K562 treated with DMSO at 1 percent for 24 hours (cell line): ENCODE data around the gene GPX2. TPM values are rescaled to one million over a fixed set of nuclear protein-coding genes. Genes with fewer than 3 reads are reported as not detected.

Experiments used
- total RNA-seq: library from RNA; unstranded; fragments of 300-600 nt; gene quantifications from 2 replicates; pipeline ENCODE4 v1.2.3, GENCODE V29; 2022; ENCODE audit warnings: low read depth; ENCODE audit not compliant: insufficient read depth

Gene GPX2
- total RNA-seq = not detected in 2 replicates

DNA sequence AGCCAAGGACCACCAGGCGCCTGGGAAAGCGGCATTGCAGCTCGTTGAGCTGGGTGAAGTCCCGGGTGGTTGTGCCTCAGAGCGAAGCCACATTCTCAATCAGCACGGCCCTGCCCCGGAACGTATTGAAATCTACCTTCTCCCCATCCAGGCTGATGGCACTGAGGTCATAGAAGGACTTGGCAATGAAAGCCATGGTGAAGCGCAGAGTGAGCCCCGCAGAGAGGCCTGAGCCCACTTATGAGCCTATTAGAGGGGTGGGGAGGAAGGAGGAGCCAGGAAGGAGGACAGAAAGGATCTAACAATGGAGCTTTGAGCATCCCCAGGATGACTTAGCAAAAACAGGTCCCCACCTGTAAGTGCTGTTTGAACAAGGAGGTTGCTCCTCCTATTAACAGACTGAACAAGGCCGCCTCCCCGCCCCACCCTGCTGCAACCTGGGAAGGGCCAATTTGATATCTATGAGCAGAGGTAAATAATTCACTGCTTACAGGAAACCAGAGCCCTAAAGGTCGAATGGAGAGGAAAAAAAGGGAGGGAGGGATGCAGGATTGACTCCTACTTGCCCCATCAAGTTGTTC is at the start of gene GPX2:
TSS of gene GPX2 (minus strand) at position 215 of the 581 bp plus-strand sequence. CDS start at position 196, 19 bp downstream.

DNA sequence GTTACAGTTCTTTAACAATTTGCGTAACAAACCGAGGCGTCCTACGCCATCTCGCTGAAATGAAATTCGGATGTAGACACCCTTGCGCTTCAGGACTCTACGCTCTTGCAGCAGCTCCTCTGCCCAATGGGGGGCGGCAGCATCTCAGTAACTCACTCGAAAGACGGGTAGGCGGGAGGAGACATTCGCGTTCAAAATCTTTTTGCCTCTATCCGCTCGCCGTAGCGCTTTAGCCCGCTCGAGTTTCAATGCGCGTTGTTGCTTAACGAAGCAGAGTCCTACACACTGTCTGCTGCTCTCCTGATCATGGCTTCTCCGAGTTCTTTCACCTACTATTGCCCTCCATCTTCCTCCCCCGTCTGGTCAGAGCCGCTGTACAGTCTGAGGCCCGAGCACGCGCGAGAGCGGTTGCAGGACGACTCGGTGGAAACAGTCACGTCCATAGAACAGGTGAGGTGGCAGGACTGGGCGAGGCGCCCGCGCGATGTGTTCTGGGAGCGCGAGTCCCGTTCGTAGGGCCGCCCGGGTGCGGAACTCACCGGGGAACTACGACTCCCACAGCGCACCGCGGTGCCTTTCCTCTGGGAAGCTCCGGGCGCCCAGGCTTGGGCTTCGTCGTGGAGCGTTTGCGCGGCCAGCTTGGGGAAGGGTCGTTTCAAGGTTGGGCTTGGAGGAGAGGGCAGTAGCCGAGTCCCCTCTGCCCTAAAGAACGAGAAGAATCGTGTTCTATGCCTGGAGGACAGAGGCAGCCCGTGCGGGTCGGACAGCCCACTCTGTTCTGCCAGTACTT is 44.3 kb upstream of the GPX2 start, which contains the start of gene FNTB:
TSS of gene FNTB (plus strand) at position 248 of the 790 bp plus-strand sequence. CDS start at position 307, 59 bp downstream.

DNA sequence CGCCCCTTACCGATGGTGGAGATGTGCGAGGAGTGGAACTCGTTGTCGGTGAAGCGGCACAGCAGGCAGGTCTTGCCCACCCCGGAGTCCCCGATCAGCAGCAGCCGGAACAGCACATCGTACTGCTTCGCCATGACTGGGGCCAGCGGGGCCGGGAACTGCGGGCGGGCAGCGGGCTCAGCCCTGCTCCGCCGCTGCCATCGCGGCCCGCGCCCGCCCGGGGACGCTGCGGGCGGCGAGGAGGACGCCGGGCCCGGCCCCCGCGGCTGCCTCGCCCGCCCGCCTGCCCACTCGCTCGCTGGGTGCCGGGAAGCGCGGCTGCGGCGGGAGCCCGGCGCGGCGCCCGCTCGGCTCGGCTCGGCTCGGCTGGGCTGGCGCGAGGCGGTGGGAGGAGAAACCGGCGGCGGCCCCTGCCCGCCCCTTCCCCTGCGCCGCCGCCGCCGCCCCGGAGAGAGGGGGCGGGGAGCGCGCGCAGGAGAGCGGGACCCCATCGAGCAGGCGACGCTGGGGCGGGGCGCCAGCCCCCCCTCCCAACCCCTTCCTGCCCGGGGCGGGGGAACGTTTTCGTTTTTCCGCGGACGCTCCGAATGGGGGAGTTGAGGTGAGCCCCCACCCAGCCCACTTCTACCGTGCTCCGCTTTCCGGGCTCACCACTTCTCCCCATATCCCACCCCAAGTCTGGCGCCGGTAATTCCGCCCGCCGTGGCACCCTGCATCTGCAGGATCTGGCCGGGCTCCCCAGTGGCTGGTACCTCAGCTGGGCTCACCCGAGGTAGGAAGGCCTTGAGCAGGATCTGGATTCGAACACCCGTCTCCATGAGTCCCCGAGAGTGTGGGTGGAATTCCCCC is 29.6 kb upstream of the GPX2 start, which contains the start of gene RAB15:
TSS of gene RAB15 (minus strand) at position 394 of the 849 bp plus-strand sequence. CDS start at position 134, 260 bp downstream.

DNA sequence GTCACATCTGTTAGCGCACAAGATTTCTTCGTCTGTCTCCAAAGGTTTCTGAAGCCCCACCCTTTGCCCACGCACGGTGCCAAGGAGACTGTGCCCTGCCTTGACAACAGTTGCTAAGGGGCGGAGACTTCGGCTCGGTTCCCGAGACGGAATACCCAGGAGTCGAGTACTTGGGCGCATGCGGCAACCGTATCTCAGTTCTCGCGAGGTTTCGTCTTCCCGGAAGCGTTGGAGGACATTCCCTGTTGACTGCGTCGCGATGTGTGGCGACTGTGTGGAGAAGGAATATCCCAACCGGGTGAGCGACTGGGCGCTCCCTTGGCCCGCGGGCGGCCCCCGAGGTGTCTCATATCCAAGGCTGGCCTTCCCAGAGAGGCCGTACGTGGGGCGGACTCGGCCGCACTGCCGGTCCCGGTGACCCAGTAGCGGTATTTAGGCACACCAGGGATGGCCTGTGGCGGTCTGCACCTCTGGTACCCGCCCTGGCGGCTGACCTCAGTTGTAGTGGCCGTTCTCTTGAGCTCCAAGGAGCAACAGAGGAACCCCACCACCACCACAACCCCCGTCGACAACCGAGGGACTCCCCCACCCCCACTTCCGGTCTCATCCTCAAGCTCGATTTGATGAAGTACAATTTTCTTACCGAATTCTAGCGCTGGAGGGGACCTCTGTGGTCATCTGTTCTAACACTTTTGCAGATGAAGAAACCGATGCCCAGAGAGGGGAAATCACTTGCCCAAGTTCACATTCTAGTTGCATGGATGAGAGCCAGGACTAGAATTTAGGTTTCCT is 28.1 kb downstream of the GPX2 start, which contains the start of gene CHURC1:
TSS of gene CHURC1 (plus strand) at position 219 of the 792 bp plus-strand sequence. CDS start at position 260, 41 bp downstream.

Other genes starting within 250 kb of the GPX2 start
- gene PLEKHG3, start 238.3 kb downstream of the GPX2 start, total RNA-seq = 0.06 TPM in 1 of 2 replicates, not detected in the other
- gene SPTB, start 62.8 kb downstream of the GPX2 start, total RNA-seq = 11.8 and 11.9 TPM in 2 replicates
- 16.8 and 17.2 TPM in 2 replicates for gene CHURC1, start 28.3 kb downstream of the GPX2 start, total RNA-seq
- gene RAB15, start 29.6 kb upstream of the GPX2 start, total RNA-seq = 0.46 and 0.51 TPM in 2 replicates
- gene FNTB, start 44.1 kb upstream of the GPX2 start, total RNA-seq = 8.2 and 8.5 TPM in 2 replicates
- gene MAX, start 159.8 kb upstream of the GPX2 start, total RNA-seq = 32.7 and 54.0 TPM in 2 replicates